SK-N-SH treated with all-trans-retinoic acid at 6 μM for 48 hours (cell line): Measurements from ENCODE around the gene MCHR1.

Experiments
- ARNTL ChIP-seq: fragments of 450-650 bp; formaldehyde crosslinking; IDR thresholded peaks from 2 replicates; pipeline ENCODE4 v1.5.0; 2020; ENCODE audit warnings: low read depth, mild to moderate bottlenecking, moderate library complexity, borderline replicate concordance
- BACH2 ChIP-seq: fragments of 250-450 bp; sonication (Bioruptor Pico); IDR thresholded peaks from 2 replicates; pipeline ENCODE4 v1.9.0; 2021; ENCODE audit warnings: mild to moderate bottlenecking, borderline replicate concordance
- CSRNP3 ChIP-seq: fragments of 250-450 bp; sonication (Bioruptor Pico); IDR thresholded peaks from 2 replicates; pipeline ENCODE4 v1.5.1; 2021; ENCODE audit warnings: mild to moderate bottlenecking, moderate library complexity
- GLIS3 ChIP-seq: fragments of 250-450 bp; sonication (Bioruptor Pico); IDR thresholded peaks from 2 replicates; pipeline ENCODE4 v1.5.0; 2020; ENCODE audit warnings: mild to moderate bottlenecking, moderate library complexity
- SNAI2 ChIP-seq: fragments of 250-450 bp; sonication (Bioruptor Pico); IDR thresholded peaks from 2 replicates; pipeline ENCODE4 v1.5.0; 2020; ENCODE audit warnings: mild to moderate bottlenecking, moderate library complexity
- ZNF70 ChIP-seq: fragments of 450-650 bp; formaldehyde crosslinking; IDR thresholded peaks from 2 replicates; pipeline ENCODE4 v1.5.0; 2020; ENCODE audit warnings: mild to moderate bottlenecking, moderate library complexity
- ZNF8 ChIP-seq: fragments of 450-650 bp; formaldehyde crosslinking; IDR thresholded peaks from 2 replicates; pipeline ENCODE4 v1.5.0; 2020; ENCODE audit warnings: mild to moderate bottlenecking, moderate library complexity

- TF ChIP-seq ARNTL (CRISPR knock-in tag) (no peak), CSRNP3 (CRISPR knock-in tag) (no peak), ZNF8 (CRISPR knock-in tag) (no peak), GLIS3 (no peak), BACH2 (CRISPR knock-in tag) (no peak), ZNF70 (CRISPR knock-in tag) (no peak), SNAI2 (CRISPR knock-in tag) (no peak)
Measured at GRCh38 chr22:40687706-40688105, 8.4 kb downstream of the MCHR1 start.
